ENCODE data around the gene DCAF17. TPM values are rescaled to one million over a fixed set of nuclear protein-coding genes. Genes with fewer than 3 reads are reported as not detected.
"Not testable (repeated sequence)": the region's sequence is repeated elsewhere in the genome, so short reads cannot be mapped to it uniquely, and the experiment has no call there.

Gene DCAF17
- total RNA-seq, 1 experiment from 2014 or later: 24.6 TPM

GRCh38 chr2:171451074-171451473 is 17.0 kb downstream of the DCAF17 start:
- DNase-seq (ENCODE audit: low read depth): no peak

- DNase-seq (ENCODE audit: low read depth): no peak
Measured at GRCh38 chr2:171452773-171453172, 18.7 kb downstream of the DCAF17 start.

GRCh38 chr2:171459498-171459897 is 25.5 kb downstream of the DCAF17 start:
- no peak for DNase-seq (ENCODE audit: low read depth)

GRCh38 chr2:171460537-171460936 is 26.5 kb downstream of the DCAF17 start:
- DNase-seq (ENCODE audit: low read depth): no peak

GRCh38 chr2:171469176-171469575 is 35.1 kb downstream of the DCAF17 start:
- DNase-seq (ENCODE audit: low read depth): no peak

GRCh38 chr2:171470129-171470528 is 36.1 kb downstream of the DCAF17 start:
- DNase-seq (ENCODE audit: low read depth): no peak

GRCh38 chr2:171475979-171476378 is 42.0 kb downstream of the DCAF17 start:
- no peak for DNase-seq (ENCODE audit: low read depth)

GRCh38 chr2:171478345-171478744 is 44.3 kb downstream of the DCAF17 start:
- DNase-seq (ENCODE audit: low read depth): no peak

GRCh38 chr2:171479154-171479814 is 45.3 kb downstream of the DCAF17 start:
- DNase-seq (ENCODE audit: low read depth): no peak

GRCh38 chr2:171480908-171481307 is 46.9 kb downstream of the DCAF17 start:
- DNase-seq (ENCODE audit: low read depth): peak; percentile 3

- DNase-seq (ENCODE audit: low read depth): no peak
Measured at GRCh38 chr2:171482308-171482707, 48.3 kb downstream of the DCAF17 start.

GRCh38 chr2:171482877-171483276 is 48.9 kb downstream of the DCAF17 start:
- DNase-seq (ENCODE audit: low read depth): peak; percentile 33

- DNase-seq (ENCODE audit: low read depth): no peak
Measured at GRCh38 chr2:171483793-171484192, 49.8 kb downstream of the DCAF17 start.

GRCh38 chr2:171485116-171485515 is 51.1 kb downstream of the DCAF17 start:
- no peak for DNase-seq (ENCODE audit: low read depth)

GRCh38 chr2:171487201-171487600 is 53.2 kb downstream of the DCAF17 start:
- DNase-seq (ENCODE audit: low read depth): no peak

- no peak for DNase-seq (ENCODE audit: low read depth)
Measured at GRCh38 chr2:171487803-171488259, 53.8 kb downstream of the DCAF17 start.

GRCh38 chr2:171490577-171490976 is 56.6 kb downstream of the DCAF17 start:
- DNase-seq (ENCODE audit: low read depth): no peak

- DNase-seq (ENCODE audit: low read depth): no peak
Measured at GRCh38 chr2:171491292-171491691, 57.3 kb downstream of the DCAF17 start.

- no peak for DNase-seq (ENCODE audit: low read depth)
Measured at GRCh38 chr2:171492664-171493063, 58.6 kb downstream of the DCAF17 start.

- not testable (repeated sequence) for DNase-seq (ENCODE audit: low read depth)
Measured at GRCh38 chr2:171497664-171498063, 63.6 kb downstream of the DCAF17 start.

- DNase-seq (ENCODE audit: low read depth): peak; percentile 5
Measured at GRCh38 chr2:171505374-171505773, 71.3 kb downstream of the DCAF17 start.

- no peak for DNase-seq (ENCODE audit: low read depth)
Measured at GRCh38 chr2:171509945-171510731, 76.1 kb downstream of the DCAF17 start.

- no peak for DNase-seq (ENCODE audit: low read depth)
Measured at GRCh38 chr2:171512014-171512413, 78.0 kb downstream of the DCAF17 start.

Data from LHCN-M2 (cell line).